Measurements from ENCODE around the gene MBOAT2. TPM values are rescaled to one million over a fixed set of nuclear protein-coding genes. Genes with fewer than 3 reads are reported as not detected.
"Not testable (repeated sequence)": the region's sequence is repeated elsewhere in the genome, so short reads cannot be mapped to it uniquely, and the experiment has no call there.

The MBOAT2 gene
- total RNA-seq, 3 donors from 2014 or later (not counting 1 experiment from before 2014, with no cell fraction given) = 2.9 to 18.4 (median 4.2) TPM

GRCh38 chr2:8932702-8933101, 70.8 kb downstream of the MBOAT2 start:
- Histone ChIP-seq H3K36me3 (ENCODE audit: control insufficient read depth, insufficient read depth, low read length) (no peaks in the 10 kb centered on the region), H3K9me3 (ENCODE audit: control insufficient read depth, insufficient read depth, low read length) (no peaks in the 10 kb centered on the region), H3K27ac (ENCODE audit: low read length) (no peak overlapping the region), H3K4me3 (ENCODE audit: low read length) (no peak overlapping the region), H3K27me3 (ENCODE audit: control insufficient read depth, insufficient read depth, low read length) (no peaks in the 10 kb centered on the region), H3K4me1 (ENCODE audit: control insufficient read depth, insufficient read depth, low read length) (no peaks in the 10 kb centered on the region)
- H3K4me1 Mint-ChIP-seq = no peaks in the 10 kb centered on the region
- H3K27me3 Mint-ChIP-seq (ENCODE audit: low read depth in 2 of 2) = peaks cover 0 to 9% of the 10 kb centered on the region in 2 donors
- no peak for DNase-seq
- ATAC-seq = no peak
- no peak overlapping the region for H3K4me3 Mint-ChIP-seq
- H3K36me3 Mint-ChIP-seq = no peaks in the 10 kb centered on the region
- WGBS (ENCODE audit: insufficient coverage) = 82% methylated on average over 1 of the region's 2 CpGs
- intact Hi-C loops (cut with micrococcal nuclease) = no loop called here
- H3K9me3 Mint-ChIP-seq = no peaks in the 10 kb centered on the region
- TF ChIP-seq CTCF (IDR thresholded peaks at IDR 0.05) = no peak
- no peak overlapping the region for H3K27ac Mint-ChIP-seq

GRCh38 chr2:8930185-8930584, 73.3 kb downstream of the MBOAT2 start:
- not testable (repeated sequence) for H3K27ac Mint-ChIP-seq

GRCh38 chr2:8929128-8929527, 74.4 kb downstream of the MBOAT2 start:
- Histone ChIP-seq H3K27me3 (ENCODE audit: control insufficient read depth, insufficient read depth, low read length) (no peaks in the 10 kb centered on the region), H3K9me3 (ENCODE audit: control insufficient read depth, insufficient read depth, low read length) (no peaks in the 10 kb centered on the region), H3K27ac (ENCODE audit: low read length) (no peak overlapping the region), H3K4me3 (ENCODE audit: low read length) (no peak overlapping the region), H3K4me1 (ENCODE audit: control insufficient read depth, insufficient read depth, low read length) (no peaks in the 10 kb centered on the region), H3K36me3 (ENCODE audit: control insufficient read depth, insufficient read depth, low read length) (no peaks in the 10 kb centered on the region)
- no peak for TF ChIP-seq CTCF (IDR thresholded peaks at IDR 0.05)
- peaks cover 2 to 5% of the 10 kb centered on the region in 2 donors for H3K4me1 Mint-ChIP-seq
- H3K9me3 Mint-ChIP-seq = no peaks in the 10 kb centered on the region
- ATAC-seq (no peak), DNase-seq (no peak)
- H3K27ac Mint-ChIP-seq = no peak overlapping the region
- no peak overlapping the region for H3K4me3 Mint-ChIP-seq
- peaks cover 0 to 9% of the 10 kb centered on the region in 2 donors for H3K27me3 Mint-ChIP-seq (ENCODE audit: low read depth in 2 of 2)
- H3K36me3 Mint-ChIP-seq = no peaks in the 10 kb centered on the region
- intact Hi-C loops (cut with micrococcal nuclease) = no loop called here
- 97% methylated on average over 3 of the region's 3 CpGs for WGBS (ENCODE audit: insufficient coverage)

More at GRCh38 chr2:8930185-8930584, 73.3 kb downstream of the MBOAT2 start:
- H3K27ac ChIP-seq (ENCODE audit: low read length); H3K4me1 Mint-ChIP-seq; H3K36me3 Mint-ChIP-seq; H3K4me3 Mint-ChIP-seq; H3K27me3 ChIP-seq (ENCODE audit: control insufficient read depth, insufficient read depth, low read length); ATAC-seq; DNase-seq; H3K27me3 Mint-ChIP-seq (ENCODE audit: low read depth in 2 of 2); H3K36me3 ChIP-seq (ENCODE audit: control insufficient read depth, insufficient read depth, low read length); H3K9me3 Mint-ChIP-seq; intact Hi-C loops (cut with micrococcal nuclease); H3K4me3 ChIP-seq (ENCODE audit: low read length); H3K4me1 ChIP-seq (ENCODE audit: control insufficient read depth, insufficient read depth, low read length); H3K9me3 ChIP-seq (ENCODE audit: control insufficient read depth, insufficient read depth, low read length): not testable (repeated sequence)
- WGBS (ENCODE audit: insufficient coverage) = 100% methylated on average over 2 of the region's 5 CpGs

- no peaks in the 10 kb centered on the region for H3K4me1 ChIP-seq (ENCODE audit: control insufficient read depth, insufficient read depth, low read length)
- H3K9me3 ChIP-seq (ENCODE audit: control insufficient read depth, insufficient read depth, low read length) = no peaks in the 10 kb centered on the region
- TF ChIP-seq CTCF (IDR thresholded peaks at IDR 0.05) = no peak
- ATAC-seq = no peak
- Mint-ChIP-seq H3K27me3 (ENCODE audit: low read depth in 2 of 2) (peaks cover 0 to 10% of the 10 kb centered on the region in 2 donors), H3K36me3 (no peaks in the 10 kb centered on the region), H3K4me3 (no peak overlapping the region), H3K9me3 (no peaks in the 10 kb centered on the region), H3K27ac (no peak overlapping the region), H3K4me1 (peaks cover 4 to 5% of the 10 kb centered on the region in 2 donors)
- 96% methylated on average over 17 of the region's 17 CpGs for WGBS (ENCODE audit: insufficient coverage)
- no peak overlapping the region for H3K4me3 ChIP-seq (ENCODE audit: low read length)
- no peak overlapping the region for H3K27ac ChIP-seq (ENCODE audit: low read length)
- H3K36me3 ChIP-seq (ENCODE audit: control insufficient read depth, insufficient read depth, low read length) = no peaks in the 10 kb centered on the region
- no peaks in the 10 kb centered on the region for H3K27me3 ChIP-seq (ENCODE audit: control insufficient read depth, insufficient read depth, low read length)
- no peak for DNase-seq
- intact Hi-C loops (cut with micrococcal nuclease) = no loop called here
These were observed 75.7 kb downstream of the MBOAT2 start for GRCh38 chr2:8927510-8928455.
